Stomach smooth muscle (tissue), 2 donors: Measurements from ENCODE around the gene RYR1.
A peak's percentile ranks its signal among the peaks of the same experiment; 100 is the strongest.
"Not testable (repeated sequence)": the region's sequence is repeated elsewhere in the genome, so short reads cannot be mapped to it uniquely, and the experiment has no call there.

Source experiments
- H3K27ac ChIP-seq: one replicate; pipeline ENCODE4 v1.7.0; 2013; ENCODE audit warnings: mild to moderate bottlenecking, low read length, inconsistent platforms
- H3K27me3 ChIP-seq, 2 donors: one replicate each; pipeline ENCODE4 v1.7.0; 2013; ENCODE audit warnings: low read length in 2 of 2; ENCODE audit not compliant: insufficient read depth in 2 of 2, control insufficient read depth in 1 of 2
- H3K36me3 ChIP-seq, 2 donors: one replicate each; pipeline ENCODE4 v1.7.0; 2013; ENCODE audit warnings: low read length in 2 of 2; ENCODE audit not compliant: control insufficient read depth in 2 of 2, insufficient read depth in 2 of 2
- H3K4me1 ChIP-seq: one replicate; pipeline ENCODE4 v1.7.0; 2013; ENCODE audit warnings: low read length; ENCODE audit not compliant: control insufficient read depth, insufficient read depth
- H3K4me3 ChIP-seq, 2 donors: one replicate each; pipeline ENCODE4 v1.7.0; 2013; ENCODE audit warnings: low read length in 2 of 2
- H3K9ac ChIP-seq, 2 donors: one replicate each; pipeline ENCODE4 v1.7.0; 2013; ENCODE audit warnings: low read length in 2 of 2, mild to moderate bottlenecking in 1 of 2
- H3K9me3 ChIP-seq, 2 donors: one replicate each; pipeline ENCODE4 v1.7.0; 2013; ENCODE audit warnings: low read length in 2 of 2; ENCODE audit not compliant: control insufficient read depth in 2 of 2
- donor health status: healthy.
- donor health status: Pancreatic carcinoma.

Gene RYR1

DNA sequence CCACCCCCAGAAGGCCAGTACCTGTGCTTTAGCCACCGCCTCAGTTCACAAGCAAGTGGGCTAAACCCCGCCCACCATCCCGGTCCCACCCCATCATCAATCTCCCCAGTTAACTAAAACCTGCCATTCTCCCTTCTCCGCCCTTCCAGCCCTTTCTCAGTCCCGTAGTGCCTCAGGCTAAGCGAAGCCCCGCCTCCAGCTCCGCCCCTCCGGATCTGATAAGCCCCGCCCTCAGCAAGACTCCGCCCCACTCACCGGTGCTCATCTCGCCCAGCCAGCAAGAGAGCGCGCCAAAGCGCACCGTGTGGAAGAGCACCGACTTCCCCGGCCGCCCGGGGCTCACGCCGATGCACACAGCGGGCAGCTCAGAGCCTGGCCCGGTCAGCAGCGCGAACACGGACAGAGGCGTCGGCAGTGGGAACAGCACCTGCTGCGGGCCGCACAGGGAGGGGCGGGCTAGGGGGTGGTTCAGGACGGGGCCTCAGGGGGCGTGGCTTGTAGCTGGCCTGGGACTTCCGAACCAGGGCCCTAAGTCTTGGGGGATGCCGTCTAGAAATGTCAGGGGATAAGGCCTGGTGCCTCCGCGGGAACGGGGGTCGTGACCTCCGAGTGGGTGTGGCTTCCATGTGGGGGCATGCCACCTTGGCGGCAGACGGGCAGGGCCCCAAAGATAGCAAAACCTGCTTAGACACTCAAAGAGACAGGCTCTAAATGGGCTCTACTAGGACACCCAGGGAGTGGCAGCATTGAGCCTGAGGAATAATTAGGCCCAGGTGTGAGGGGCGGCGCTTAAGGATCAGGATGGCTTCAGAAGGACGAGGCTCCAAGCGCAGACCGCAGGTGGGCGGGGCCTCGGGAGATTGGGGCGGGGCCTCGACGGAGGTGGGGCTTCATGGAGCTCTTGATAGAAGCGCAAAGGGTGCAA, 162.8 kb downstream of the RYR1 start:
- Histone ChIP-seq H3K36me3 (no peaks in the 10 kb centered on the region), H3K27me3 (peaks cover 4 to 8% of the 10 kb centered on the region in 2 donors), H3K9ac (no peak overlapping the region), H3K9me3 (no peaks in the 10 kb centered on the region), H3K4me1 (no peaks in the 10 kb centered on the region), H3K27ac (no peak overlapping the region), H3K4me3 (peak overlapping the region in 1 of 2 donors; percentile 22)

- Histone ChIP-seq H3K27ac (no peak overlapping the region), H3K9ac (no peak overlapping the region), H3K27me3 (peaks cover 4 to 8% of the 10 kb centered on the region in 2 donors), H3K36me3 (no peaks in the 10 kb centered on the region), H3K9me3 (no peaks in the 10 kb centered on the region), H3K4me3 (no peak overlapping the region), H3K4me1 (no peaks in the 10 kb centered on the region)
Observed at GRCh38 chr19:38597075-38597474, 163.6 kb downstream of the RYR1 start.

DNA sequence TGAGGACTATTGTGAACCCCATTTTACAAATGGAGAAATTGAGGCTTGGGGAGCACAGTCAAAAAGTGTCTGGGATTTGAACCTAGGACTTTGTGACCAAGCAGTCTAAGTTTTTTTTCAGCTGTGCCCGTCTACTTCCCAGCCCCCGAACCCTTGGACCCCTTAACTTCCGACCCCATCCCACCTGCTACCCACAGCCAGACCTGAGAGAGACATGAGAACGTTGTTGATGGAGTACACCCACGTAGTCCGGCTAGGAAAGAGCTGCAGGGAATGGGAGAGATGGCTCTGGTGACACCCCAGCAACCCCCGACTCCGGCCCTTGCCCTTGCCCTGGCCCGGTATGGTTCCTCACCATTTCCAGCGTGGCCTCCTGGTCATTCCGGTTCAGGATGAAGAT, 166.2 kb downstream of the RYR1 start:
- no peak overlapping the region for H3K27ac ChIP-seq

GRCh38 chr19:38602856-38603255, 169.4 kb downstream of the RYR1 start:
- H3K9me3 ChIP-seq, H3K27me3 ChIP-seq, H3K27ac ChIP-seq, H3K36me3 ChIP-seq, H3K4me1 ChIP-seq, H3K9ac ChIP-seq, H3K4me3 ChIP-seq: not testable (repeated sequence)

More for the DNA sequence above, 166.2 kb downstream of the RYR1 start:
- no peaks in the 10 kb centered on the region for H3K36me3 ChIP-seq
- no peaks in the 10 kb centered on the region for H3K4me1 ChIP-seq
- no peaks in the 10 kb centered on the region for H3K9me3 ChIP-seq
- no peak overlapping the region for H3K9ac ChIP-seq
- H3K27me3 ChIP-seq, result peaks cover 4 to 8% of the 10 kb centered on the region in 2 donors
- no peak overlapping the region for H3K4me3 ChIP-seq

GRCh38 chr19:38606131-38606530, 172.6 kb downstream of the RYR1 start:
- Histone ChIP-seq H3K9ac (no peak overlapping the region), H3K36me3 (no peaks in the 10 kb centered on the region), H3K9me3 (no peaks in the 10 kb centered on the region), H3K27me3 (no peaks in the 10 kb centered on the region), H3K4me1 (no peaks in the 10 kb centered on the region), H3K4me3 (no peak overlapping the region), H3K27ac (no peak overlapping the region)

GRCh38 chr19:38614289-38614688, 180.8 kb downstream of the RYR1 start:
- Histone ChIP-seq H3K4me1 (peaks cover 14% of the 10 kb centered on the region), H3K27ac (no peak overlapping the region), H3K9me3 (no peaks in the 10 kb centered on the region), H3K36me3 (no peaks in the 10 kb centered on the region), H3K27me3 (no peaks in the 10 kb centered on the region), H3K9ac (no peak overlapping the region), H3K4me3 (no peak overlapping the region)

- Histone ChIP-seq H3K9me3 (no peaks in the 10 kb centered on the region), H3K36me3 (peaks cover 0 to under 1% of the 10 kb centered on the region in 2 donors), H3K9ac (no peak overlapping the region), H3K4me3 (no peak overlapping the region), H3K4me1 (peaks cover 21% of the 10 kb centered on the region), H3K27me3 (no peaks in the 10 kb centered on the region), H3K27ac (no peak overlapping the region)
Observed at GRCh38 chr19:38615007-38615581, 181.6 kb downstream of the RYR1 start.

- Histone ChIP-seq H3K9me3 (no peaks in the 10 kb centered on the region), H3K27me3 (no peaks in the 10 kb centered on the region), H3K4me3 (no peak overlapping the region), H3K9ac (no peak overlapping the region), H3K36me3 (peaks cover 6 to 7% of the 10 kb centered on the region in 2 donors), H3K4me1 (peaks cover 24% of the 10 kb centered on the region), H3K27ac (no peak overlapping the region)
Observed at GRCh38 chr19:38616265-38616664, 182.8 kb downstream of the RYR1 start.

- no peaks in the 10 kb centered on the region for H3K9me3 ChIP-seq
- no peaks in the 10 kb centered on the region for H3K27me3 ChIP-seq
- H3K4me3 ChIP-seq, result peak overlapping the region in 1 of 2 donors; percentile 35
- H3K36me3 ChIP-seq, result peaks cover 12 to 17% of the 10 kb centered on the region in 2 donors
- H3K9ac ChIP-seq, result no peak overlapping the region
- H3K27ac ChIP-seq, result no peak overlapping the region
- peaks cover 24% of the 10 kb centered on the region for H3K4me1 ChIP-seq
Observed at GRCh38 chr19:38617283-38617763, 183.8 kb downstream of the RYR1 start.

- peaks cover 24% of the 10 kb centered on the region for H3K4me1 ChIP-seq
- peak within 1 kb of the TSS; percentile 66 to 85 for H3K9ac ChIP-seq
- H3K36me3 ChIP-seq, result peaks cover 12 to 21% of the 10 kb centered on the region in 2 donors
- H3K9me3 ChIP-seq, result no peaks in the 10 kb centered on the region
- H3K27ac ChIP-seq, result peak within 1 kb of the TSS; percentile 86
- H3K27me3 ChIP-seq, result no peaks in the 10 kb centered on the region
- H3K4me3 ChIP-seq, result peak within 1 kb of the TSS; percentile 65 to 100
Observed at GRCh38 chr19:38617764-38618589, 184.5 kb downstream of the RYR1 start, which contains the start of gene MAP4K1. MAP4K1 (minus strand) TSS chr19:38617953; CDS start chr19:38617895, 58 bp downstream.
